Measurements from ENCODE around the gene KYAT1.

Gene KYAT1

GRCh38 chr9:128881884-128882676 is at the start of gene KYAT1, which contains the start of gene LRRC8A:
Gene KYAT1, minus strand, starts transcription at chr9:128881950. Its CDS starts 36,545 bp downstream, at chr9:128845405.
Gene LRRC8A, plus strand, starts transcription at chr9:128882133. Its CDS starts 25,032 bp downstream, at chr9:128907165.
- peak; percentile 92 to 99 (median 94) for DNase-seq (ENCODE audit: low read depth in 3 of 3, low spot score in 1 of 3)

GRCh38 chr9:128929560-128929959 is 47.8 kb upstream of the KYAT1 start:
- no peak for DNase-seq (ENCODE audit: low read depth in 3 of 3, low spot score in 1 of 3)

- DNase-seq (ENCODE audit: low read depth in 3 of 3, low spot score in 1 of 3) = no peak
Observed at GRCh38 chr9:128928624-128929023, 46.9 kb upstream of the KYAT1 start.

- DNase-seq (ENCODE audit: low read depth in 3 of 3, low spot score in 1 of 3) = peak in 2 of 3 donors; percentile 24 to 37
Observed at GRCh38 chr9:128927731-128928411, 46.1 kb upstream of the KYAT1 start.

- DNase-seq (ENCODE audit: low read depth in 3 of 3, low spot score in 1 of 3) = no peak
Observed at GRCh38 chr9:128923493-128923883, 41.7 kb upstream of the KYAT1 start.

- DNase-seq (ENCODE audit: low read depth in 3 of 3, low spot score in 1 of 3) = no peak
Observed at GRCh38 chr9:128921881-128922763, 40.4 kb upstream of the KYAT1 start.

GRCh38 chr9:128920381-128921058 is 38.8 kb upstream of the KYAT1 start, which contains the start of gene PHYHD1:
Gene PHYHD1, plus strand, starts transcription at chr9:128920982. Its CDS starts 1,342 bp downstream, at chr9:128922324.
- DNase-seq (ENCODE audit: low read depth in 3 of 3, low spot score in 1 of 3) = no peak

GRCh38 chr9:128919402-128920089 is 37.8 kb upstream of the KYAT1 start:
- no peak for DNase-seq (ENCODE audit: low read depth in 3 of 3, low spot score in 1 of 3)

- no peak for DNase-seq (ENCODE audit: low read depth in 3 of 3, low spot score in 1 of 3)
Observed at GRCh38 chr9:128918921-128919320, 37.2 kb upstream of the KYAT1 start.

- DNase-seq (ENCODE audit: low read depth in 3 of 3, low spot score in 1 of 3) = no peak
Observed at GRCh38 chr9:128917151-128917849, 35.5 kb upstream of the KYAT1 start.

GRCh38 chr9:128916745-128917144 is 35.0 kb upstream of the KYAT1 start:
- no peak for DNase-seq (ENCODE audit: low read depth in 3 of 3, low spot score in 1 of 3)

GRCh38 chr9:128916204-128916603 is 34.5 kb upstream of the KYAT1 start:
- no peak for DNase-seq (ENCODE audit: low read depth in 3 of 3, low spot score in 1 of 3)

- DNase-seq (ENCODE audit: low read depth in 3 of 3, low spot score in 1 of 3) = no peak
Observed at GRCh38 chr9:128913995-128914772, 32.4 kb upstream of the KYAT1 start.

- no peak for DNase-seq (ENCODE audit: low read depth in 3 of 3, low spot score in 1 of 3)
Observed at GRCh38 chr9:128913048-128913900, 31.5 kb upstream of the KYAT1 start.

GRCh38 chr9:128912270-128912853 is 30.6 kb upstream of the KYAT1 start:
- DNase-seq (ENCODE audit: low read depth in 3 of 3, low spot score in 1 of 3) = no peak

- DNase-seq (ENCODE audit: low read depth in 3 of 3, low spot score in 1 of 3) = no peak
Observed at GRCh38 chr9:128911529-128912035, 29.8 kb upstream of the KYAT1 start.

GRCh38 chr9:128910906-128911305 is 29.2 kb upstream of the KYAT1 start:
- no peak for DNase-seq (ENCODE audit: low read depth in 3 of 3, low spot score in 1 of 3)
